HG03196 (cell line): ENCODE data around the gene CES3.
"Not testable (repeated sequence)": the region's sequence is repeated elsewhere in the genome, so short reads cannot be mapped to it uniquely, and the experiment has no call there.

Experiments used
- ATAC-seq: cut with Tn5 transposase; IDR thresholded peaks from one replicate; pipeline ENCODE4 v1.9.1; 2021; ENCODE audit not compliant: unreplicated experiment

The CES3 gene

DNA sequence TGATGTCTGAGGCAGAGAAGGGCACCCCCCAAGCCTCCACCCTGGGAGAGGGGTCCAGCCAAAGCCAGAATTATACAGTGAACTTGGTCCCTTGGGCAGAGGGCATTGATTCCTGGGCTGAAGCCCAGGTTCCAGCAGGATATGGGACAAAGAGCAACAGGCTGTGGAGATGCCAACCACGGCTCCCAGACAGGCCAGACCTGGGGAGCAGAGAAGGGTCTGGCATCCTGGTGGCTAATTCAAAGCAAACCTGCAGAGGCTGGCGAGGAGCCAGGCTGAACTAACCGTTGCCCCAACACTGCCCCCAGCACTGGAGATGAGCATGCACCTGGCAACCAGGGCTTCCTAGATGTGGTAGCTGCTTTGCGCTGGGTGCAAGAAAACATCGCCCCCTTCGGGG is 3.0 kb downstream of the CES3 start:
- ATAC-seq = no peak

DNA sequence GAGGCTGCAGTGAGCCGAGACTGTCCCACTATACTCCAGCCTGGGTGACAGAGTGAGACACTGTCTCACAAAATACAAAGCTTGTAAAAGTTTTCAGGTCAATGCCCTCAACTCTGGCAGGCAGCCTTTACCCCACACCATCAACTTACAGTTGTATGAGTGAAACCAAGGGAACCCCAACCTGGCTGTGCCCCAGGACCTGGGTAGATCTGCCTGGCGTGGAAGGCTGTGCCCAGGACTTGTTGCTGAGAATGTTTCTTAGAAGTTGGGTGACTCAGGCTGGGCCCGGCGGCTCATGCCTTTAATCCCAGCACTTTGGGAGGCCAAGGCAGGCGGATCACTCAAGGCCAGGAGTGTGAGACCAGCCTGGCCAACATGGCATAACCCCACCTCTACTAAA is 7.8 kb downstream of the CES3 start:
- no peak for ATAC-seq

DNA sequence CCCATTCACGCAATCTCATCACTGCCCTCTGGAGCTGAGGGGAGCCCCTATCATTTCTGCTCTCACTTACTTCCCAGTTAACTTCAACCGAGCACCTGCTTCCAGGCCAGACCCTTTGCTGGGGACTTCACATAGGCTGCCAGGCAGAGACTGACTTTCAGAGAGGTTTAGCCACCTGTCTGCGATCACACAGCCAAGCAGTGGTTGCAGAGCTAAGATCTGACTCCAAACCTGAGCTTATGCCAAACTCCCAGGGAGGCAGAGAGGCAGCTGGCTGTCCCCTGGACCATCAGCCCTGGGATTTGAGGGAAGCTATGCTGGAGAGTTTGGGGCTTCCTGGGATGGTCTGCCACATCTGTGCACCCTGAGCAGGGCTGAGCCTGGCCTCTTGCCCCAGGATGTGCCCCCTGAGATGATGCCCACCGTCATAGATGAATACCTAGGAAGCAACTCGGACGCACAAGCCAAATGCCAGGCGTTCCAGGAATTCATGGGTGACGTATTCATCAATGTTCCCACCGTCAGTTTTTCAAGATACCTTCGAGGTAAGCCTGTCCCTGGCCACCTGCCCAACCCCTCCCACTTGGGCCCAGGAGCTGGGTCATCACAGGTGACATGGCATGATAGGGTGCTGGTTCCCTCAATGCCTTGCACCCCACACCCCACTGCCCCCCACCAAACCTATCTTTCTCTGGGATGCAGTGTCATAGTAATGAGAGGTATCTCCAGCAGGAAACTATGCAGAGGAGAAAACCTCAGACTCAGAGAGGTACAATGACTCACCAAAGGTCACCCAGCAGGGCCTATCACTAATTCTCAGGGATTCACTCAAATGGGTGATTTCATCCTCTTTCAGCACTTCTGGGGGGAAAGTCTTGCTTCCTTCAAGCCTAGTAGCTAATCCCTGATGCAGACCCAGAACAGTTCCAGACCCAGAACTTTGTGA is 10.0 kb downstream of the CES3 start:
- no peak for ATAC-seq

DNA sequence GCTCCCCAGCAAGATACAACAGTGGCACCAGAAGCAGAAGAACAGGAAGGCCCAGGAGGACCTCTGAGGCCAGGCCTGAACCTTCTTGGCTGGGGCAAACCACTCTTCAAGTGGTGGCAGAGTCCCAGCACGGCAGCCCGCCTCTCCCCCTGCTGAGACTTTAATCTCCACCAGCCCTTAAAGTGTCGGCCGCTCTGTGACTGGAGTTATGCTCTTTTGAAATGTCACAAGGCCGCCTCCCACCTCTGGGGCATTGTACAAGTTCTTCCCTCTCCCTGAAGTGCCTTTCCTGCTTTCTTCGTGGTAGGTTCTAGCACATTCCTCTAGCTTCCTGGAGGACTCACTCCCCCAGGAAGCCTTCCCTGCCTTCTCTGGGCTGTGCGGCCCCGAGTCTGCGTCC is 11.9 kb downstream of the CES3 start:
- no peak for ATAC-seq

DNA sequence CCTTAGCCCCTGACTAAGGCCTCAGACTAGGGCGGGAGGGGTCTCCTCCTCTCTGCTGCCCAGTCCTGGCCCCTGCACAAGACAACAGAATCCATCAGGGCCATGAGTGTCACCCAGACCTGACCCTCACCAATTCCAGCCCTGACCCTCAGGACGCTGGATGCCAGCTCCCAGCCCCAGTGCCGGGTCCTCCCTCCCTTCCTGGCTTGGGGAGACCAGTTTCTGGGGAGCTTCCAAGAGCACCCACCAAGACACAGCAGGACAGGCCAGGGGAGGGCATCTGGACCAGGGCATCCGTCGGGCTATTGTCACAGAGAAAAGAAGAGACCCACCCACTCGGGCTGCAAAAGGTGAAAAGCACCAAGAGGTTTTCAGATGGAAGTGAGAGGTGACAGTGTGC is 12.7 kb downstream of the CES3 start:
- ATAC-seq = no peak

DNA sequence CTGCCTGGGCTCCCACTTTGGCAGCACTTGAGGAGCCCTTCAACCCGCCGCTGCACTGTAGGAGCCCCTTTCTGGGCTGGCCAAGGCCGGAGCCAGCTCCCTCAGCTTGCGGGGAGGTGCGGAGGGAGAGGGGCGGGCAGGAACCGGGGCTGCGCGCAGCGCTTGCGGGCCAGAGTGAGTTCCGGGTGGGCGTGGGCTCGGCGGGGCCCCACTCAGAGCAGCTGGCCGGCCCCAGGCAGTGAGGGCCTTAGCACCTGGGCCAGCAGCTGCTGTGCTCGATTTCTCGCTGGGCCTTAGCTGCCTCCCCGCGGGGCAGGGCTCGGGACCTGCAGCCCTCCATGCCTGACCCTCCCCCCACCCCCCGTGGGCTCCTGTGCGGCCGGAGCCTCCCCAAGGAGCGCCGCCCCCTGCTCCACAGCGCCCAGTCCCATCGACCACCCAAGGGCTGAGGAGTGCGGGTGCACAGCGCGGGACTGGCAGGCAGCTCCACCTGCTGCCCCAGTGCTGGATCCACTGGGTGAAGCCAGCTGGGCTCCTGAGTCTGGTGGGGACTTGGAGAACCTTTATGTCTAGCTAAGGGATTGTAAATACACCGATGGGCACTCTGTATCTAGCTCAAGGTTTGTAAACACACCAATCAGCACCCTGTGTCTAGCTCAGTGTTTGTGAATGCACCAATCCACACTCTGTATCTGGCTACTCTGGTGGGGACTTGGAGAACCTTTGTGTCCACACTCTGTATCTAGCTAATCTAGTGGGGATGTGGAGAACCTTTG is 13.3 kb downstream of the CES3 start:
- not testable (repeated sequence) for ATAC-seq

DNA sequence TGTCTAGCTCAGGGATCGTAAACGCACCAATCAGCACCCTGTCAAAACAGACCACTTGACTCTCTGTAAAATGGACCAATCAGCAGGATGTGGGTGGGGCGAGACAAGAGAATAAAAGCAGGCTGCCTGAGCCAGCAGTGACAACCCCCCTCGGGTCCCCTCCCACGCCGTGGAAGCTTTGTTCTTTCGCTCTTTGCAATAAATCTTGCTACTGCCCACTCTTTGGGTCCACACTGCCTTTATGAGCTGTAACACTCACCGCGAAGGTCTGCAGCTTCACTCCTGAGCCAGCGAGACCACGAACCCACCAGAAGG is 13.8 kb downstream of the CES3 start:
- ATAC-seq = not testable (repeated sequence)

DNA sequence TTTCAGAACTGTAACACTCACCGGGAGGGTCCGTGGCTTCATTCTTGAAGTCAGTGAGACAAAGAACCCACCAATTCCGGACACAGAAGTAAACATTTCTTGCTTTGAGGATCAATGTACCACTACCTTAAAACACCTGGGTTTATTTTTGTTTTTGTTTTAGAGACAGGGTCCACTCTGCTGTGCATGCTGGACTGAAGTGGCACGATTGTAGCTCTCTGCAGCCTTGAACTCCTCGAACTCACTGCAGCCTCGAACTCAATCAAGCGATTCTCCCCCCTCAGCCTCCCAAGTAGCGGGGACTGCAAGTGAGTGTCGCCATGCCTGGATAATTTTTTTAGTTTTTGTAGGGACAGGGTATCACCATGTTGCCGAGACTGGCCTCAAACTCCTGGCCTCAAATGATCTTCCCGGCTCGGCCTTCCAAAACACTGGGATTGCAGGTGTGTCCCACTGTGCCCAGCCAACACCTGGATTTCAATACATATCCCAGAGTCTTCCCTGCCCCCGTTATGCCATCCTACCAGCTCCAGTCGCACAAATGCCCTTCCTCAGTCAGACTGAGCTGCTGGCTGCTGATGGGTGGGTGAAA is 14.3 kb downstream of the CES3 start:
- ATAC-seq = no peak

DNA sequence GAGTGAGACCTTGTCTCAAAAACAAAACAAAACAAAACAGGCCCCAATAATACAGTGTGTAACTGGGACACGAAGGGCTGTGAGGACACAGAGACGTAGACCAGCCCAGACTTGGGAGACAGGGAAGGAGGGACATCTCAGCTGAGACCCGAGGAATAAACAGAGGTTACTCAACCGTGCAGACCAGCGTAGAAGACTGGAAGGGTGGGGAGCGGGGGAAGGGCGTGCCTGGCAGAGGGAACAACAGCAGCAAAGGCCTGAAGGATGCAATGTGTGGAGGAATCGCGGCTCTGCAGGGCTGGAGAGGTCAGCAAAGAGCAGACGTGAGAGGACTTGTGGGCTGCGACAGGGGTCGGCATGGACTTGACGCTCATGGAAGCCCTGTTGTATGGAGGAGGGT is 15.7 kb downstream of the CES3 start:
- ATAC-seq = no peak

DNA sequence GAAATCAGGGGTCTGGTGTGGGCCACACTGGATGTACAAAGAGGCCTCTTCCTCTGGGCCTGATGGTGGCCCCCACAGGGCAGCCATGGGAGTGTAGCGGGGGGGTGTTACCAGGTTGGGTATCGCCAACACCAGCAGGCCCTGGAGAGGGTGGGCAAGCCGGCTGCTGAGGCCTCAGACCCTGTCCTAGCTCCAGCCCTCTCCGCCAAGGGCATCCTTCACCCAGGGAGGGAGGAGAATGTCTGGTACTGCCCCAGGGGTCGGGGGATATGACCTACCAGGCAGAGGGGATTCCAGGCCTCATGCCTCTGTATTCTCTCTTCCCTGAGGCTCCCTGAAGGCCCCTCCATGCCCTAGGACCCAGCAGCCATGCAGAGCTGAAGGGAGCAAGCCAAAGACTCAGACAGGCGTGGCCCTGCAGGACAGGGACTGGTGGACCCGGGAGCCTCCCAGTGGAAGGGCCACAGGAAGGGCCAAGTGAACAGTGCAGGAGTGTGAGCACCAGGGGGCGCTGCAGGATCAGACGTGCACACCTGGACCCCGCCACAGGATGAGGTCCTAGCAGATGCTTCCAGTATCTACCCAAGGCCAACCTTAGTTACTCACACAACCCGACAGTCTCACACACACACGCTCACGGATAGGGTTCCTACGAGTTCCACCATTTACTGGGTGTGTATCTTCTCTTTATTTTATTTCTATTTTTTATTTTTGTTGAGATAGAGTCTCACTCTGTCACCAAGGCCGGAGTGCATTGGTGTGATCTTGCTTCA is 16.5 kb downstream of the CES3 start:
- peak; percentile 82 for ATAC-seq

DNA sequence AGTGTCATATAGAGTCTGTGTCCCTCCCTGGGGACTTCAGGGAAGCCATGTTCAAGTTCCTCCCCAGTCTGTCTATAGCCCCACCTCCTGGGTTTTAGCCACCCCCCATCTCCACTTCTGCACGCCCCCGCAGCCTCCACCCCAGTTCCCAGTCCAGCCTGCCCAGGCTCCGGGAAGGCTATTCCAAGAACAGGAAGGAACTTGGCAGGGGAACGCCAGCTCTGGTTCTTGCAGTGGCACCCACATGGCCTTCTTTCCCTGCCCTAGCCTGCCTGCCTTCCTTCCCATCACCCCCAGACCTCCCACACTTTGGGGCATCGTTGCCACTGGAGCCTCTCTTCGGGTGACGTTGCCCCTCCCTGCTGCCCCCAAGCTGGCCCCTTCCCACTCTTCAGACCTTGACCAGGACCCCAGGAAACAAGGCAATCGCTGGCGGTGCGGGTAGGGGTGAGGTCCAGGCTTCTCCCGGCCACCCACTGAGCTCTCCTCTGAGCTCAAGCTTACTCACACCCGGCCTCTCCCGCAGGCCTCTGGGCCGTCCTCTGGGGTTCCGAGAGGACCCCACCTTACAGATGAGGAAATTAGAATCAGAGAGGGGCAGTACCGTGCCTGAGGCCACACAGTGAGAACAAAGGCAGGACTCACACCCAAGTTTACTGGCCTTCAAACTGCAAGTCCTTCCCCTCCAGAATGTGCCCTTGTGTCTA is 18.1 kb downstream of the CES3 start:
- ATAC-seq = no peak

DNA sequence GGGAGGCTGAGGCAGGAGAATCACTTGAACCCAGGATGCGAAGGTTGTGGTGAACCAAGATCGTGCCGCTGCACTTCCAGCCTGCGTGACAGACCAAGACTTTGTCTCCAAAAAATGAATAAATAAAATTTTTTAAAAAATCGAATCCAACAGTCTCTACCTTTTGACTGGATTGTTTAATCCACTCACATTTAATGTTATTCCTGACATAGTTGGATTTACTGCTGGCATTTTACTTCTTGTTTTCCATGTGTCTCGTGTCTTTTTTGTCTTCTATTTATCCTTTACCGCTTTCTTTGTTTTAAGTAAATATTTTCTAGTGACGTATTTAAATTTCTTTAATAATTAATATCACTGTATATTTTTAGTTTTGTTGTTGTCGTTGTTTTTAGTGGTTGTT is 22.0 kb downstream of the CES3 start:
- ATAC-seq = no peak

DNA sequence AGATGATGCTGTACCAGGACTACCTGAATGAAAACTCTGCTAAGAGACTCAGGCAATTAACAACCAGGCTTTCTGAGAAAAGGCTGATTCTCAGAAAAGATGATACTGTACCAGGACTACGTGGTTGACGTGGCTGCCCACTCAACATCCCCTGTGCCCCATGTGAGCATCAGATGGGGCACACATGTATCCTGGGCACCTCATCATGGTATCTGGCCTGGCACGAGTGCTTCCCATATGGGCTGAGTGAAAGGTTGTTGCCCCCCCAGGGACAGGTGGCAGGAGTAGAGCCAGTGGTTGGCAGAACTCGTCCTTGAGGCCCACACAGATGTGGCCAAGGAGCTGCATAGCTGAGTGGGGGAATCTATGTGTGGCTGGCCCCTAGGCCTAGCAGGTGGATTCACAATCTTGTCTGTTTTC is 23.8 kb downstream of the CES3 start:
- no peak for ATAC-seq

DNA sequence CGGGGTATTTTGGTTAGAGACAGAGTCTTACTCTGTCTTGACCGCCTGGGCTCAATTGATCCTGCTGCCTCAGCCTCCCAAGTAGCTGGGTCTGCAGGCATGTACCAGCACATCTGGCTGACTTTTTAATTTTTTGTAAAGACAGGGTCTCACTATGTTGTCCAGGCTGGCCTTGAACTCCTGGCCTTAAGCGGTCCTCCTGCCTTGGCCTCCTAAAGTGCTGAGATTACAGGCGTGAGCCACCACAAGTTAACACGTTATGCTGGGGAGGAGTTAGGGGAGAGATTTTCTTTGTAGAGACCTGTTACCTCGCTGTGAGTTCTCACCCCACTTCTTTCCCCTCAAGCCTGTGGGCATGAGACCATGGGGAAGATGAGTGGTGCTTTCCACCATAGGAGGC is 25.5 kb downstream of the CES3 start:
- ATAC-seq = no peak

DNA sequence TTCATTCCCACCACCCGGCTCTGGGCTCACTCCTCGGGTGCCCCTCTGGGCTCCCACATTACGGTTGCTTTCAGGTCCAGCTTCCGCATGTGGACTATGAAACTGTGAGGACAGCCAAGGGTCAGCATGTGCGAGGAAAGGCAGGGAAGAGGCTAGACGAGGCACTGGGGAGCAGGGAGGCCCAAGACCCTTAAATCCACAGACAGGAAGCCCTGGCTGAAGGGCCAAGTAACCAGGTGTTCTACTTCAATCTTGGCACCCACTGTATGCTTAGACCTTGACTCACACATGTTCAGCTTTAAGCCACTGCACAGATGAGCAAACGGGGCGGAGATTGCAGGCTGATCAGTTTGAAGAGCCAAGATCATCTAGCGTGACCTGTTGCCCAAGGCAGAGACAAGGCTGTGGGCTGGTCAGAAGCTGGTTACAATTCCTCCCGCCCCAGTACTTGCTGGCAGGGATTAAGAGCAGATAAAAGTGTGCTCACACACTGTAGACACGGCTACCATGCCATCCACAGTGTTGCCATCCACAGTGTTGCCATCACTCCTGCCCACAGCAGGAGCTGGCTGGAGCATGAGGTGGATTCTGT is 27.2 kb downstream of the CES3 start, which contains the start of gene CES4A:
TSS of gene CES4A (plus strand) at position 393 of the 592 bp plus-strand sequence. CDS start at position 577, 184 bp downstream.
- no peak for ATAC-seq

DNA sequence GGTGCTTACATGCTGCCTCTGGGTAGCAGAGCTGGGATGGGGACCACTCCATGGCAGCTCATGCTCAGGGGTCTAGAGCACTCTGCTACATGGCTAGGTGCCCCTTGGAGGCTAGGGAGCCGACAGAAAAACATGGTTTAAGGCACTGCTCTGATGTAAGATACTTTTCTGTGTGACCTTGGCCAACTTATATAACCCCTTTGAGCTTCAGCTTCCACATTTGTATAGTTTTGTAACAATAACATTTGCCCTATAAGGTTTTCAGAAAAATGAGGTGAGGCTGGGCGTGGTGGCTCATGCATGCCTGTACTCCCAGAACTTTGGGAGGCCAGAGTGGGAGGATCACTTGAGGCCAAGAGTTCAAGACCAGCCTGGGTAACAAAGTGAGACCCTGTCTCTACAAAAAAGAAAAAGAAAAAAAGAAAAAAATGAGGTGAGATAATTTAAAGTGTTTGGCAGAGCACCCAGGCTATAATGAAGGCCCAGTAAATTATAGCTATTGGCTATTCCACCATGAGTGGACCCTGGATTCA is 30.5 kb downstream of the CES3 start:
- ATAC-seq = no peak

DNA sequence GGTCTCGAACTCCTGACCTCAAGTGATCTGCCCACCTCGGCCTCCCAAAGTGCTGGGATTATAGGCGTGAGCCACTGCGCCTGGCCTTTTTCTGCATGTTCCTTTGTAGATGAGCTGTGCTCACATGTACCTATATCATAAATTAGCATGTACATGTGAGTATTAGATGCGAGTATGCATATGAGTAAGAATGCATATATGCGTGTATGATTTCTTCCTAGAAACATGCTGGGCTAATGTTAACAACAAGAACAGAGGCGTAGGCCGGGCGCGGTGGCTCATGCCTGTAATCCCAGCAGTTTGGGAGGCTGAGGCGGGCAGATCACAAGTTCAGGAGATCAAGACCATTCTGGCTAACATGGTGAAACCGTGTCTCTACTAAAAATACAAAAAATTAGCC is 32.5 kb downstream of the CES3 start:
- ATAC-seq = not testable (repeated sequence)

DNA sequence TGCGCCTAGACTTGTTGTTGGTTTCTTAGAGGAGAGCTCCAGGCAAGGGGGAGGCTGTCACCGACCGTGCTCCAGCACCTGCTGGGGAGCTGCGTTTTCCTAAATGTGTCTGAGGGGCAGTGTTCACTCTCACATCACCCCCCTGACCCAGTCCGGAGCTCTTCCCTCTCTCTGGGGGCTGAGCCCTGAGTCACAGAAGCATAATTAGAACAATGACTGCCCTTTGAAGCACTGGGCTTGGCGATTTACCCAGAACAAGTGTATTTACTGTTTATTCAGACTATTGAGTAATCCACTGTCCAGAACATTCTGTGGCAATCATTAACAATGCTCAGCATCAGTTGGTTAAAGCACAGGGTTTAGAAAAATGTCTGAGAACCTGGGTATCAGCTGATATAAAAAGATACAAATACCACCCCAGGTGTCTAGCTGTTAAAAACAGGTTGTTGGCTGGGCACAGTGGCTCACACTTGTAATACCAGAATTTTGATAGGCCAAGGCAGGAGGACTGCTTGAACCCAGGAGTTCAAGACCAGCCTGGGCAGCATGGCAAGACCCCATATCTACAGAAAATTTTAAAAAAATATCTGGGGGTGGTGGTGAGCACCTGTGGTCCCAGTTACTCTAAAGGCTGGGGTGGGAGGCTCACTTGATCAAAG is 35.4 kb downstream of the CES3 start:
- ATAC-seq = no peak

DNA sequence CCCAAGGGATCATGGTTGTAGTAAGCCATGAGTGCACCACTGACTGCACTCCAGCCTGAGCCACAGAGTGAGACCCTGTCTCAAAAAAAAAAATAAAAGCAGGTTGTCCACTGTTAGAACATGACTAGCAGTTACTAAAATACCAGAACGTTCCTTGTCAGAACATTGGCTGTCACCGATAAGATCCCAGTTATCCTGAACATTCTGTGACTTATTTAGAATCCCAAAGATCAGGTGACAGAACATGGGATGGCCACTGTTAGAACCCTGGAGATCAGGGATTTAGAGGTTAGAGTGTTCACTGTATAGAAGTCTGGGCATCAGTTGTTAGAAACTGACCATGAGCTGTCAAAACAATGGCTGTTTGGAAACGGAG is 35.9 kb downstream of the CES3 start:
- ATAC-seq = no peak
